Stimulated activated CD4-positive, alpha-beta T cell treated with anti-CD3 and anti-CD28 coated beads, Interleukin-1b, Interleukin-23, amount 100 ng/mL, for 1 hour (primary cell): ENCODE results near the gene B9D2.
"Not testable (repeated sequence)": the region's sequence is repeated elsewhere in the genome, so short reads cannot be mapped to it uniquely, and the experiment has no call there.

ENCODE experiments used
- DNase-seq, 2 donors: peaks; one replicate each; pipeline ENCODE4 v3.0.0-alpha.2; 2020; ENCODE audit warnings: low read depth in 2 of 2

B9D2 gene

GRCh38 chr19:41355035-41355434 lies 8.9 kb downstream of the B9D2 start:
- no peak for DNase-seq

GRCh38 chr19:41354343-41354953 lies 9.5 kb downstream of the B9D2 start:
- DNase-seq: no peak

- peak; percentile 87 to 93 for DNase-seq
Measured at GRCh38 chr19:41353466-41354342, 10.2 kb downstream of the B9D2 start, which contains the start of gene TGFB1. TSS of gene TGFB1 (minus strand) at chr19:41353922. CDS start at chr19:41353044, 878 bp downstream.

GRCh38 chr19:41352609-41353465 lies 11.1 kb downstream of the B9D2 start:
- peak; percentile 56 to 69 for DNase-seq

GRCh38 chr19:41352279-41352608 lies 11.7 kb downstream of the B9D2 start:
- no peak for DNase-seq

GRCh38 chr19:41351339-41352245 lies 12.4 kb downstream of the B9D2 start:
- peak; percentile 59 to 65 for DNase-seq

- DNase-seq: no peak
Measured at GRCh38 chr19:41350735-41351338, 13.1 kb downstream of the B9D2 start.

GRCh38 chr19:41346916-41347315 lies 17.0 kb downstream of the B9D2 start:
- not testable (repeated sequence) for DNase-seq

- no peak for DNase-seq
Measured at GRCh38 chr19:41344162-41344561, 19.8 kb downstream of the B9D2 start.

GRCh38 chr19:41341669-41342490 lies 22.1 kb downstream of the B9D2 start:
- no peak for DNase-seq

- no peak for DNase-seq
Measured at GRCh38 chr19:41339936-41340335, 24.0 kb downstream of the B9D2 start.

GRCh38 chr19:41335467-41335866 lies 28.5 kb downstream of the B9D2 start:
- no peak for DNase-seq

GRCh38 chr19:41334793-41335192 lies 29.2 kb downstream of the B9D2 start:
- no peak for DNase-seq

GRCh38 chr19:41332468-41332867 lies 31.5 kb downstream of the B9D2 start:
- no peak for DNase-seq

- no peak for DNase-seq
Measured at GRCh38 chr19:41332000-41332399, 31.9 kb downstream of the B9D2 start.

GRCh38 chr19:41330946-41331678 lies 32.8 kb downstream of the B9D2 start:
- no peak for DNase-seq

- no peak for DNase-seq
Measured at GRCh38 chr19:41330481-41330880, 33.5 kb downstream of the B9D2 start.

- no peak for DNase-seq
Measured at GRCh38 chr19:41328842-41329225, 35.1 kb downstream of the B9D2 start.

- DNase-seq: peak in 1 of 2 donors; percentile 26
Measured at GRCh38 chr19:41328157-41328841, 35.6 kb downstream of the B9D2 start.
